MCF 10A (cell line): ENCODE measurements around the gene PEX14. TPM values are rescaled to one million over a fixed set of nuclear protein-coding genes. Genes with fewer than 3 reads are reported as not detected.

ENCODE experiments used
- BruUV-seq: library from RNA; stranded (reverse); fragments of 400-500 nt; replicated peaks from 2 replicates; lab custom pipeline; 2021; lab: Mats Ljungman, UMichigan
- CTCF ChIA-PET: fragments of 300-600 bp; sonication (Branson Sonifier 250); formaldehyde crosslinking; extraction: SDS; loops from one replicate; lab custom pipeline; 2021; ENCODE audit warnings: antibody characterized with exemption, inconsistent platforms; lab: Yijun Ruan, JAX
- POLR2A ChIA-PET: fragments of 300-600, 350-650 bp; sonication (Branson Sonifier 250); formaldehyde crosslinking; extraction: SDS; loops from one replicate; lab custom pipeline; 2020; ENCODE audit warnings: antibody characterized with exemption, inconsistent platforms; lab: Yijun Ruan, JAX
- DNase-seq: peaks from one replicate; pipeline ENCODE4 v3.0.0-alpha.2; 2018; ENCODE audit not compliant: unreplicated experiment
- H3K27ac Mint-ChIP-seq: one replicate; pipeline ENCODE4 v1.8.0; 2022; ENCODE audit warnings: mild to moderate bottlenecking, low read depth, mixed read lengths; ENCODE audit not compliant: unreplicated experiment
- H3K27me3 Mint-ChIP-seq: one replicate; pipeline ENCODE4 v1.8.0; 2022; ENCODE audit warnings: mixed read lengths; ENCODE audit not compliant: insufficient read depth, unreplicated experiment
- H3K36me3 Mint-ChIP-seq: one replicate; pipeline ENCODE4 v1.8.0; 2022; ENCODE audit warnings: mild to moderate bottlenecking, moderate library complexity, mixed read lengths; ENCODE audit not compliant: insufficient read depth, unreplicated experiment
- H3K4me1 Mint-ChIP-seq: one replicate; pipeline ENCODE4 v1.8.0; 2022; ENCODE audit warnings: mixed read lengths; ENCODE audit not compliant: insufficient read depth, unreplicated experiment
- H3K4me3 Mint-ChIP-seq: one replicate; pipeline ENCODE4 v1.8.0; 2022; ENCODE audit warnings: mild to moderate bottlenecking, moderate library complexity, mixed read lengths; ENCODE audit not compliant: unreplicated experiment
- H3K9me3 Mint-ChIP-seq: one replicate; pipeline ENCODE4 v1.8.0; 2022; ENCODE audit warnings: mixed read lengths; ENCODE audit not compliant: unreplicated experiment
- CTCF ChIP-seq: fragments of 200-600 bp; IDR thresholded peaks from one replicate; pipeline ENCODE4 v1.8.0; 2022; ENCODE audit warnings: antibody characterized with exemption, mild to moderate bottlenecking; ENCODE audit not compliant: unreplicated experiment
- intact Hi-C: fragments of 100-400 bp; cut with micrococcal nuclease; formaldehyde crosslinking; loops from 2 replicates; pipeline ENCODE4 v1.14.1; 2022
- total RNA-seq: library from RNA; stranded (reverse); gene quantifications from 2 replicates; pipeline ENCODE4 v1.2.3, GENCODE V29; 2022

PEX14 gene
- total RNA-seq, 1 experiment from 2014 or later: 22.2 TPM

GRCh38 chr1:10667861-10668761, 193.4 kb downstream of the PEX14 start:
- H3K27ac Mint-ChIP-seq: no peak overlapping the region
- no peaks in the 10 kb centered on the region for H3K4me1 Mint-ChIP-seq
- no peak overlapping the region for H3K4me3 Mint-ChIP-seq
- BruUV-seq: no TSS peak
- TF ChIP-seq CTCF: no peak
- H3K9me3 Mint-ChIP-seq: no peaks in the 10 kb centered on the region
- H3K36me3 Mint-ChIP-seq: peaks cover 13% of the 10 kb centered on the region
- POLR2A ChIA-PET: no interaction called here
- CTCF ChIA-PET: interaction anchor here (0.5 kb wide), 1 partner anchor 256 kb away, joined by 3 read pairs; no protein-coding TSS in a partner anchor
- H3K27me3 Mint-ChIP-seq: no peaks in the 10 kb centered on the region
- intact Hi-C loops: no loop called here
- DNase-seq: no peak

GRCh38 chr1:10669570-10669969, 194.8 kb downstream of the PEX14 start:
- TF ChIP-seq CTCF: no peak
- BruUV-seq: no TSS peak
- ChIA-PET CTCF (no interaction called here), POLR2A (no interaction called here)
- intact Hi-C loops: no loop called here
- Mint-ChIP-seq H3K27ac (no peak overlapping the region), H3K4me1 (no peaks in the 10 kb centered on the region), H3K27me3 (no peaks in the 10 kb centered on the region), H3K9me3 (no peaks in the 10 kb centered on the region), H3K36me3 (peaks cover 13% of the 10 kb centered on the region), H3K4me3 (no peak overlapping the region)
- no peak for DNase-seq

GRCh38 chr1:10670190-10670589, 195.4 kb downstream of the PEX14 start:
- H3K27me3 Mint-ChIP-seq: no peaks in the 10 kb centered on the region
- no peak for TF ChIP-seq CTCF
- peaks cover 13% of the 10 kb centered on the region for H3K36me3 Mint-ChIP-seq
- no peaks in the 10 kb centered on the region for H3K4me1 Mint-ChIP-seq
- no peak overlapping the region for H3K4me3 Mint-ChIP-seq
- DNase-seq: no peak
- H3K9me3 Mint-ChIP-seq: no peaks in the 10 kb centered on the region
- no peak overlapping the region for H3K27ac Mint-ChIP-seq
- ChIA-PET CTCF (no interaction called here), POLR2A (no interaction called here)
- BruUV-seq: no TSS peak
- intact Hi-C loops: no loop called here

GRCh38 chr1:10671090-10671489, 196.3 kb downstream of the PEX14 start:
- CTCF ChIA-PET: no interaction called here
- intact Hi-C loops: no loop called here
- DNase-seq: no peak

More at GRCh38 chr1:10671090-10671489, 196.3 kb downstream of the PEX14 start:
- peaks cover 10% of the 10 kb centered on the region for H3K36me3 Mint-ChIP-seq
- H3K27ac Mint-ChIP-seq: no peak overlapping the region
- BruUV-seq: no TSS peak
- H3K4me3 Mint-ChIP-seq: no peak overlapping the region
- H3K4me1 Mint-ChIP-seq: no peaks in the 10 kb centered on the region
- TF ChIP-seq CTCF: no peak
- H3K27me3 Mint-ChIP-seq: no peaks in the 10 kb centered on the region
- H3K9me3 Mint-ChIP-seq: no peaks in the 10 kb centered on the region
- POLR2A ChIA-PET: no interaction called here
